ENCODE measurements around the gene GABRA5.
"Not testable (repeated sequence)": the region's sequence is repeated elsewhere in the genome, so short reads cannot be mapped to it uniquely, and the experiment has no call there.

The GABRA5 gene

GRCh38 chr15:26877831-26878230 is 11.0 kb downstream of the GABRA5 start:
- DNase-seq (ENCODE audit: low read depth): no peak

GRCh38 chr15:26879706-26880105 is 12.8 kb downstream of the GABRA5 start:
- DNase-seq (ENCODE audit: low read depth): no peak

- DNase-seq (ENCODE audit: low read depth): no peak
These were observed 15.2 kb downstream of the GABRA5 start for GRCh38 chr15:26882112-26882511.

- DNase-seq (ENCODE audit: low read depth): no peak
These were observed 15.9 kb downstream of the GABRA5 start for GRCh38 chr15:26882616-26883365.

- no peak for DNase-seq (ENCODE audit: low read depth)
These were observed 16.6 kb downstream of the GABRA5 start for GRCh38 chr15:26883466-26883865.

GRCh38 chr15:26886566-26886965 is 19.7 kb downstream of the GABRA5 start:
- no peak for DNase-seq (ENCODE audit: low read depth)

GRCh38 chr15:26887926-26888666 is 21.2 kb downstream of the GABRA5 start:
- no peak for DNase-seq (ENCODE audit: low read depth)

- no peak for DNase-seq (ENCODE audit: low read depth)
These were observed 21.9 kb downstream of the GABRA5 start for GRCh38 chr15:26888761-26889160.

GRCh38 chr15:26889298-26889898 is 22.5 kb downstream of the GABRA5 start:
- peak; percentile 50 for DNase-seq (ENCODE audit: low read depth)

GRCh38 chr15:26890451-26890850 is 23.6 kb downstream of the GABRA5 start:
- DNase-seq (ENCODE audit: low read depth): no peak

GRCh38 chr15:26890988-26891387 is 24.1 kb downstream of the GABRA5 start:
- DNase-seq (ENCODE audit: low read depth): no peak

- peak; percentile 43 for DNase-seq (ENCODE audit: low read depth)
These were observed 24.8 kb downstream of the GABRA5 start for GRCh38 chr15:26891448-26892181.

GRCh38 chr15:26892182-26892518 is 25.3 kb downstream of the GABRA5 start:
- DNase-seq (ENCODE audit: low read depth): no peak

- DNase-seq (ENCODE audit: low read depth): no peak
These were observed 25.8 kb downstream of the GABRA5 start for GRCh38 chr15:26892678-26893077.

GRCh38 chr15:26893351-26894065 is 26.6 kb downstream of the GABRA5 start:
- DNase-seq (ENCODE audit: low read depth): no peak

GRCh38 chr15:26894181-26894580 is 27.3 kb downstream of the GABRA5 start:
- no peak for DNase-seq (ENCODE audit: low read depth)

- DNase-seq (ENCODE audit: low read depth): not testable (repeated sequence)
These were observed 28.5 kb downstream of the GABRA5 start for GRCh38 chr15:26895346-26895745.

GRCh38 chr15:26899658-26900057 is 32.8 kb downstream of the GABRA5 start:
- DNase-seq (ENCODE audit: low read depth): no peak

GRCh38 chr15:26901041-26901440 is 34.2 kb downstream of the GABRA5 start:
- no peak for DNase-seq (ENCODE audit: low read depth)

GRCh38 chr15:26910715-26911114 is 43.9 kb downstream of the GABRA5 start:
- DNase-seq (ENCODE audit: low read depth): no peak

- DNase-seq (ENCODE audit: low read depth): no peak
These were observed 54.6 kb downstream of the GABRA5 start for GRCh38 chr15:26921433-26921832.

- DNase-seq (ENCODE audit: low read depth): no peak
These were observed 59.2 kb downstream of the GABRA5 start for GRCh38 chr15:26926081-26926480.
